OCI-LY7 (cell line): Measurements from ENCODE around the gene A1CF.

Experiments
- CTCF ChIP-seq: fragments of 200-600 bp; sonication (generic); conservative IDR thresholded peaks from 2 replicates; pipeline ENCODE4 v1.5.1; 2014; ENCODE audit warnings: mild to moderate bottlenecking, antibody characterized with exemption, low read length, moderate library complexity, mixed read lengths
- EZH2phosphoT487 ChIP-seq: fragments of 200-600 bp; sonication (generic); IDR thresholded peaks from 2 replicates; pipeline ENCODE4 v1.6.1; 2018; ENCODE audit warnings: low read depth, borderline replicate concordance, mild to moderate bottlenecking, mixed run types, antibody characterized with exemption, low read length, moderate library complexity, mixed read lengths

GRCh38 chr10:50927522-50928189 lies 42.2 kb upstream of the A1CF start:
- TF ChIP-seq CTCF (no peak), EZH2phosphoT487 (no peak)
